OCI-LY1 (cell line): ENCODE measurements around the gene PDZD7.
A peak's percentile ranks its signal among the peaks of the same experiment; 100 is the strongest.

Experiments
- H2AFZ ChIP-seq: fragments of 200-600 bp; sonication (generic), shearing (Covaris generic); 2 replicates; pipeline ENCODE4 v1.6.0; 2014; ENCODE audit warnings: antibody characterized with exemption, mild to moderate bottlenecking, low read length
- H3F3A ChIP-seq: fragments of 200-600 bp; sonication (generic), shearing (Covaris generic); 2 replicates; pipeline ENCODE4 v1.6.0; 2014; ENCODE audit warnings: mild to moderate bottlenecking, antibody characterized with exemption, low read length, moderate library complexity; ENCODE audit not compliant: insufficient read depth
- H3K27ac ChIP-seq: fragments of 200-600 bp; sonication (generic); 2 replicates; pipeline ENCODE4 v1.5.1; 2014; ENCODE audit warnings: low read length, mixed run types, mild to moderate bottlenecking, low read depth; ENCODE audit not compliant: poor library complexity, severe bottlenecking
- H3K27me3 ChIP-seq: fragments of 200-600 bp; sonication (generic); 2 replicates; pipeline ENCODE4 v1.6.0; 2014; ENCODE audit warnings: antibody characterized with exemption, mild to moderate bottlenecking, low read length, moderate library complexity; ENCODE audit not compliant: insufficient read depth
- H3K36me3 ChIP-seq: fragments of 200-600 bp; sonication (generic); 2 replicates; pipeline ENCODE4 v1.6.1; 2014; ENCODE audit warnings: mild to moderate bottlenecking, antibody characterized with exemption, low read length, moderate library complexity, mixed read lengths; ENCODE audit not compliant: insufficient read depth
- H3K4me1 ChIP-seq: fragments of 200-600 bp; sonication (generic); 2 replicates; pipeline ENCODE4 v1.5.1; 2014; ENCODE audit warnings: mild to moderate bottlenecking, low read length, moderate library complexity; ENCODE audit not compliant: insufficient read depth, severe bottlenecking
- H3K4me2 ChIP-seq: fragments of 200-600 bp; sonication (generic), shearing (Covaris generic); 2 replicates; pipeline ENCODE4 v1.6.1; 2014; ENCODE audit warnings: low read length
- H3K4me3 ChIP-seq: fragments of 200-600 bp; sonication (generic); 2 replicates; pipeline ENCODE4 v1.5.1; 2014; ENCODE audit warnings: low read length, low read depth, mild to moderate bottlenecking, mixed read lengths; ENCODE audit not compliant: poor library complexity, severe bottlenecking
- H3K79me2 ChIP-seq: fragments of 200-600 bp; shearing (Covaris generic); 2 replicates; pipeline ENCODE4 v1.6.1; 2016; ENCODE audit warnings: mixed run types, low read length, mixed read lengths; ENCODE audit not compliant: insufficient read depth
- H3K9ac ChIP-seq: fragments of 200-600 bp; sonication (generic), shearing (Covaris generic); 2 replicates; pipeline ENCODE4 v1.6.1; 2014; ENCODE audit warnings: mild to moderate bottlenecking, low read length, mixed read lengths
- H3K9me2 ChIP-seq: fragments of 200-600 bp; sonication (generic), shearing (Covaris generic); 2 replicates; pipeline ENCODE4 v1.6.1; 2014; ENCODE audit warnings: low read depth, mild to moderate bottlenecking, low read length, mixed read lengths
- H3K9me3 ChIP-seq: fragments of 200-600 bp; shearing (Covaris generic); 2 replicates; pipeline ENCODE4 v1.6.1; 2014; ENCODE audit warnings: low read length, mixed read lengths
- H4K20me1 ChIP-seq: fragments of 200-600 bp; sonication (generic), shearing (Covaris generic); 2 replicates; pipeline ENCODE4 v1.6.0; 2016; ENCODE audit warnings: mild to moderate bottlenecking, low read length; ENCODE audit not compliant: insufficient read depth
- CTCF ChIP-seq: fragments of 200-600 bp; sonication (generic), shearing (Covaris generic); IDR thresholded peaks from 2 replicates; pipeline ENCODE4 v1.5.1; 2017; ENCODE audit warnings: mild to moderate bottlenecking, antibody characterized with exemption, low read length, moderate library complexity, mixed read lengths
- EZH2 ChIP-seq: fragments of 200-600 bp; sonication (generic), shearing (Covaris generic); IDR thresholded peaks from 2 replicates; pipeline ENCODE4 v1.8.0; 2017; ENCODE audit warnings: borderline replicate concordance, mixed run types, mild to moderate bottlenecking, antibody characterized with exemption, low read length, moderate library complexity, mixed read lengths

PDZD7 gene

GRCh38 chr10:101042667-101043362, 11.9 kb upstream of the PDZD7 start:
- Histone ChIP-seq H3K27ac (no peak overlapping the region), H3K9me3 (no peaks in the 10 kb centered on the region), H3K9me2 (no peaks in the 10 kb centered on the region), H3K4me3 (peak overlapping the region; percentile 69), H3K79me2 (no peaks in the 10 kb centered on the region), H3K9ac (peak overlapping the region; percentile 62; the same call in 1 of the 2 replicates), H2AFZ (no peak overlapping the region; the same call in 1 of the 2 replicates), H4K20me1 (no peaks in the 10 kb centered on the region), H3K4me2 (peak overlapping the region; percentile 89), H3K27me3 (no peaks in the 10 kb centered on the region), H3K4me1 (peaks cover 15% of the 10 kb centered on the region), H3F3A (no peaks in the 10 kb centered on the region), H3K36me3 (no peaks in the 10 kb centered on the region)
- no peak for TF ChIP-seq EZH2
- no peak for TF ChIP-seq CTCF

DNA sequence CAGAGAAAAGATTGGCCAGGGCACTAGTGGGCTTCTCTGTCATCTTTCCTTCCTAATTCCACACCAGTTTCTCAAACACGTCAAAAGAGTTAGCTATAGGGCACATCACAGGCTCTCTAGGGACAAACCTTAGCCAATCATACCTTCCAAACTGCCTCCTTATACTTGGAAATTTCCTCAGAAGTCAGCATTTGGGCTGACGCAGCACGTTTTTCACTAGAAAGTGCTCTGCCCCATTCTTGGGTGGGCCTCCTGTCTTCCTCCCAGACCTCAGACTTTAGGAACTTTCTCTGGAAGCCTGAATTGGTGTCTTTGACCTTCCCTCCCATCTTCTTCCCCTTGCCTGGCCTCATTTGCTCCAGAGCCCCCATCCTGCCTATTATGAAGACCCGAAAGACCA, 11.2 kb upstream of the PDZD7 start:
- Histone ChIP-seq H3K27me3 (no peaks in the 10 kb centered on the region), H3K4me3 (peak overlapping the region; percentile 69), H3K27ac (no peak overlapping the region), H3K4me2 (peak overlapping the region; percentile 89), H2AFZ (no peak overlapping the region), H3K4me1 (peaks cover 15% of the 10 kb centered on the region), H3K9me2 (no peaks in the 10 kb centered on the region), H3K9me3 (no peaks in the 10 kb centered on the region), H3F3A (no peaks in the 10 kb centered on the region), H3K79me2 (no peaks in the 10 kb centered on the region), H4K20me1 (no peaks in the 10 kb centered on the region), H3K36me3 (no peaks in the 10 kb centered on the region), H3K9ac (no peak overlapping the region; the same call in 1 of the 2 replicates)
- TF ChIP-seq EZH2 (no peak), CTCF (no peak)

- H3F3A ChIP-seq, result no peaks in the 10 kb centered on the region
- H3K9ac ChIP-seq, result no peak overlapping the region
- H3K79me2 ChIP-seq, result no peaks in the 10 kb centered on the region
- H3K9me3 ChIP-seq, result no peaks in the 10 kb centered on the region
- no peak overlapping the region for H3K27ac ChIP-seq
- no peaks in the 10 kb centered on the region for H3K9me2 ChIP-seq
- no peak overlapping the region for H3K4me2 ChIP-seq
- H4K20me1 ChIP-seq, result no peaks in the 10 kb centered on the region
- H3K27me3 ChIP-seq, result no peaks in the 10 kb centered on the region
- H3K4me3 ChIP-seq, result no peak overlapping the region
- TF ChIP-seq EZH2, result no peak
- TF ChIP-seq CTCF, result peak; percentile 62
- no peaks in the 10 kb centered on the region for H3K36me3 ChIP-seq
- H3K4me1 ChIP-seq, result peaks cover 15% of the 10 kb centered on the region
- no peak overlapping the region for H2AFZ ChIP-seq
Observed at GRCh38 chr10:101041252-101041761, 10.4 kb upstream of the PDZD7 start.
